ENCODE data around the gene ESM1. TPM values are rescaled to one million over a fixed set of nuclear protein-coding genes. Genes with fewer than 3 reads are reported as not detected.

The ESM1 gene
- total RNA-seq, 1 donor: 19.6 TPM

GRCh38 chr5:54965806-54966205 lies 19.6 kb downstream of the ESM1 start:
- no peak for TF ChIP-seq CTCF (IDR thresholded peaks at IDR 0.05; ENCODE audit: insufficient read depth, low read length)
- no peak for DNase-seq (ENCODE audit: low read depth)
- H3K4me3 ChIP-seq (ENCODE audit: low read depth, low read length): no peak overlapping the region

- no peak for DNase-seq (ENCODE audit: low read depth)
- TF ChIP-seq CTCF (IDR thresholded peaks at IDR 0.05; ENCODE audit: insufficient read depth, low read length): no peak
- H3K4me3 ChIP-seq (ENCODE audit: low read depth, low read length): no peak overlapping the region
These were observed 21.0 kb downstream of the ESM1 start for GRCh38 chr5:54964405-54964804.

- peak; percentile 30 for TF ChIP-seq CTCF (IDR thresholded peaks at IDR 0.05; ENCODE audit: insufficient read depth, low read length)
- no peak for DNase-seq (ENCODE audit: low read depth)
- H3K4me3 ChIP-seq (ENCODE audit: low read depth, low read length): no peak overlapping the region
These were observed 25.5 kb downstream of the ESM1 start for GRCh38 chr5:54959673-54960418.

- H3K4me3 ChIP-seq (ENCODE audit: low read depth, low read length): no peak overlapping the region
- TF ChIP-seq CTCF (IDR thresholded peaks at IDR 0.05; ENCODE audit: insufficient read depth, low read length): no peak
- DNase-seq (ENCODE audit: low read depth): peak; percentile 15
These were observed 28.5 kb downstream of the ESM1 start for GRCh38 chr5:54956922-54957321.

GRCh38 chr5:54947187-54947586 lies 38.2 kb downstream of the ESM1 start:
- no peak for DNase-seq (ENCODE audit: low read depth)
- H3K4me3 ChIP-seq (ENCODE audit: low read depth, low read length): no peak overlapping the region
- no peak for TF ChIP-seq CTCF (IDR thresholded peaks at IDR 0.05; ENCODE audit: insufficient read depth, low read length)

- H3K4me3 ChIP-seq (ENCODE audit: low read depth, low read length): no peak overlapping the region
- DNase-seq (ENCODE audit: low read depth): no peak
- no peak for TF ChIP-seq CTCF (IDR thresholded peaks at IDR 0.05; ENCODE audit: insufficient read depth, low read length)
These were observed 39.0 kb downstream of the ESM1 start for GRCh38 chr5:54946306-54946819.
